PC-9 (cell line): Measurements from ENCODE around the gene TBC1D16. TPM values are rescaled to one million over a fixed set of nuclear protein-coding genes. Genes with fewer than 3 reads are reported as not detected.

Experiments used
- BruUV-seq: library from RNA; stranded (reverse); fragments of 400-500 nt; replicated peaks from 2 replicates; lab custom pipeline; 2021; lab: Mats Ljungman, UMichigan
- CTCF ChIA-PET: fragments of 300-600 bp; sonication (Branson Sonifier 250); formaldehyde crosslinking; loops from one replicate; lab custom pipeline; 2022; ENCODE audit warnings: antibody characterized with exemption; lab: Charles Lee
- POLR2A ChIA-PET: fragments of 300-600 bp; sonication (Branson Sonifier 250); formaldehyde crosslinking; loops from one replicate; lab custom pipeline; 2022; ENCODE audit warnings: antibody characterized with exemption; ENCODE audit not compliant: unreplicated experiment; lab: Charles Lee
- DNase-seq, 2 experiments: peaks; one replicate each; pipeline versions ENCODE4 v3.0.0 to v3.0.0-alpha.2; 2015 to 2022; ENCODE audit warnings: mixed read lengths in 1 of 2
- H2AFZ ChIP-seq: fragments of 200-600 bp; sonication (generic); 2 replicates; pipeline ENCODE4 v1.8.1; 2017; ENCODE audit warnings: antibody characterized with exemption
- H3F3A ChIP-seq: fragments of 200-600 bp; sonication (generic); 2 replicates; pipeline ENCODE4 v1.8.1; 2017; ENCODE audit warnings: antibody characterized with exemption, mild to moderate bottlenecking, low read depth; ENCODE audit not compliant: insufficient read depth
- H3K27ac ChIP-seq: fragments of 200-600 bp; sonication (generic); 2 replicates; pipeline ENCODE4 v1.6.1; 2016; ENCODE audit warnings: mixed run types
- H3K27me3 ChIP-seq: fragments of 200-600 bp; sonication (generic); 2 replicates; pipeline ENCODE4 v1.6.1; 2016; ENCODE audit warnings: low read depth, mixed run types; ENCODE audit not compliant: insufficient read depth
- H3K36me3 ChIP-seq: fragments of 200-600 bp; sonication (generic); 2 replicates; pipeline ENCODE4 v1.6.1; 2016; ENCODE audit warnings: low read depth, mixed run types
- H3K4me1 ChIP-seq: fragments of 200-600 bp; sonication (generic); replicated peaks from 2 replicates; pipeline ENCODE4 v1.6.1; 2016; ENCODE audit warnings: mixed run types; ENCODE audit not compliant: insufficient read depth
- H3K4me2 ChIP-seq: fragments of 200-600 bp; sonication (generic); 2 replicates; pipeline ENCODE4 v1.6.1; 2017; ENCODE audit warnings: mixed run types
- H3K4me3 ChIP-seq: fragments of 200-600 bp; sonication (generic); 2 replicates; pipeline ENCODE4 v1.6.1; 2016; ENCODE audit warnings: mixed run types
- H3K79me2 ChIP-seq: fragments of 200-600 bp; sonication (generic); 2 replicates; pipeline ENCODE4 v1.6.1; 2017; ENCODE audit warnings: low read depth, mixed run types
- H3K9me2 ChIP-seq: fragments of 200-600 bp; sonication (generic); 2 replicates; pipeline ENCODE4 v1.8.1; 2017; ENCODE audit warnings: mild to moderate bottlenecking; ENCODE audit not compliant: insufficient read depth
- H3K9me3 ChIP-seq: fragments of 200-600 bp; sonication (generic); 2 replicates; pipeline ENCODE4 v1.8.1; 2016; ENCODE audit warnings: low read depth; ENCODE audit not compliant: insufficient read depth
- H4K20me1 ChIP-seq: fragments of 200-600 bp; sonication (generic); 2 replicates; pipeline ENCODE4 v1.8.1; 2017; ENCODE audit not compliant: insufficient read depth
- EZH2 ChIP-seq: fragments of 200-600 bp; sonication (generic); IDR thresholded peaks from 2 replicates; pipeline ENCODE4 v1.8.0; 2017; ENCODE audit warnings: antibody characterized with exemption, low read depth
- intact Hi-C: fragments of 100-400 bp; cut with micrococcal nuclease; formaldehyde crosslinking; loops from one replicate; pipeline ENCODE4 v1.10.0; 2022; ENCODE audit not compliant: unreplicated experiment
- total RNA-seq: library from RNA; stranded (reverse); gene quantifications from 2 replicates; pipeline ENCODE4 v1.2.3, GENCODE V29; 2021
- TF ChIP-seq, protein P1 (sequence below): fragments of 200-600 bp; sonication (generic); conservative IDR thresholded peaks from 2 replicates; pipeline ENCODE4 v1.6.1; 2017; ENCODE audit warnings: mixed run types, antibody characterized with exemption, mild to moderate bottlenecking, moderate library complexity

The TBC1D16 gene
- total RNA-seq, 1 experiment from 2014 or later = 41.7 TPM

DNA sequence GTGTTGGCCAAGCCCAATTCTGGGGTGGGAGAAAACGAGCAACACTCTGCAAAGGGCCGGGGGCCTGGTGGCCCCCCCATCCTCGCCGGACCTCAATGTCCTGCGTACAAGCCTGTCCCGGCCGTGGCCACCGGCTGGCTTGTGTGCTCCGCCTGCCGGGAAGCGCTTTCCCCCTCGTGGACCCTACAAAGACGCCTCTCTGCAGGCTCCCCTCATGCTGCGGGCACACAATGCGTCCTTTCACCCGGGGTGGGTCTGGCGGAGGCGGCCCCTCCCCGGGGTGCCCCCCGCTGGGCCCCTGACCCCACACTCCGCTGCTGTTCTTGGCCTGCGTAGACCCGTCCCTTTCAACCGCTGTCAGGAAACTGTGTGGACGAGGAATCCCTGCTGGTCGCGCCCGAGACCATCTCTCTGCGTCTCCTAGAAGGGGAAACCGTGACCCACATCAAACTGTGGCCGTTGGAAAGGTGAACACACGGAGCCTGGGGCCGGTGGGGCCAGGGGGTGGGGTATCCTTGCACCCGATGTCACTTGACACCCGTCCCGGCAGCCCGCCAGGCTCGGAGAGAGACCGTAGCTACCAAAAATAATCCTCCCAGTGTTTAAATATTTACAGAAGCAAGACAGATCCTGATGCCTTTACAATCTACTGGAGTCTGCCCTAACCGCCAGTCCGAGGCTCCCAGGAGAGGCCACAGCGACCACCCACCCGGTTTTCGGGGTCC, 43.6 kb downstream of the TBC1D16 start:
- peaks cover 31% of the 10 kb centered on the region for H3F3A ChIP-seq
- H3K79me2 ChIP-seq = no peaks in the 10 kb centered on the region
- DNase-seq = no peak
- intact Hi-C loops = loop anchor here (2.0 to 5.0 kb wide), 3 partner anchors 75 to 253 kb away; no protein-coding TSS in a partner anchor
- TF ChIP-seq, protein P1, sequence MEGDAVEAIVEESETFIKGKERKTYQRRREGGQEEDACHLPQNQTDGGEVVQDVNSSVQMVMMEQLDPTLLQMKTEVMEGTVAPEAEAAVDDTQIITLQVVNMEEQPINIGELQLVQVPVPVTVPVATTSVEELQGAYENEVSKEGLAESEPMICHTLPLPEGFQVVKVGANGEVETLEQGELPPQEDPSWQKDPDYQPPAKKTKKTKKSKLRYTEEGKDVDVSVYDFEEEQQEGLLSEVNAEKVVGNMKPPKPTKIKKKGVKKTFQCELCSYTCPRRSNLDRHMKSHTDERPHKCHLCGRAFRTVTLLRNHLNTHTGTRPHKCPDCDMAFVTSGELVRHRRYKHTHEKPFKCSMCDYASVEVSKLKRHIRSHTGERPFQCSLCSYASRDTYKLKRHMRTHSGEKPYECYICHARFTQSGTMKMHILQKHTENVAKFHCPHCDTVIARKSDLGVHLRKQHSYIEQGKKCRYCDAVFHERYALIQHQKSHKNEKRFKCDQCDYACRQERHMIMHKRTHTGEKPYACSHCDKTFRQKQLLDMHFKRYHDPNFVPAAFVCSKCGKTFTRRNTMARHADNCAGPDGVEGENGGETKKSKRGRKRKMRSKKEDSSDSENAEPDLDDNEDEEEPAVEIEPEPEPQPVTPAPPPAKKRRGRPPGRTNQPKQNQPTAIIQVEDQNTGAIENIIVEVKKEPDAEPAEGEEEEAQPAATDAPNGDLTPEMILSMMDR = no peak; the same call in 1 of the 2 replicates
- TF ChIP-seq EZH2 = no peak
- no peak overlapping the region for H3K4me3 ChIP-seq
- H3K27ac ChIP-seq = peak overlapping the region; percentile 100
- no TSS peak for BruUV-seq
- H3K27me3 ChIP-seq = no peaks in the 10 kb centered on the region
- ChIA-PET CTCF (no interaction called here), POLR2A (no interaction called here)
- H2AFZ ChIP-seq = no peak overlapping the region
- H3K36me3 ChIP-seq = no peaks in the 10 kb centered on the region
- H3K4me2 ChIP-seq = peak overlapping the region; percentile 61
- no peaks in the 10 kb centered on the region for H3K9me3 ChIP-seq
- H3K4me1 ChIP-seq = peaks cover 45% of the 10 kb centered on the region
- no peaks in the 10 kb centered on the region for H4K20me1 ChIP-seq
- H3K9me2 ChIP-seq = no peaks in the 10 kb centered on the region

DNA sequence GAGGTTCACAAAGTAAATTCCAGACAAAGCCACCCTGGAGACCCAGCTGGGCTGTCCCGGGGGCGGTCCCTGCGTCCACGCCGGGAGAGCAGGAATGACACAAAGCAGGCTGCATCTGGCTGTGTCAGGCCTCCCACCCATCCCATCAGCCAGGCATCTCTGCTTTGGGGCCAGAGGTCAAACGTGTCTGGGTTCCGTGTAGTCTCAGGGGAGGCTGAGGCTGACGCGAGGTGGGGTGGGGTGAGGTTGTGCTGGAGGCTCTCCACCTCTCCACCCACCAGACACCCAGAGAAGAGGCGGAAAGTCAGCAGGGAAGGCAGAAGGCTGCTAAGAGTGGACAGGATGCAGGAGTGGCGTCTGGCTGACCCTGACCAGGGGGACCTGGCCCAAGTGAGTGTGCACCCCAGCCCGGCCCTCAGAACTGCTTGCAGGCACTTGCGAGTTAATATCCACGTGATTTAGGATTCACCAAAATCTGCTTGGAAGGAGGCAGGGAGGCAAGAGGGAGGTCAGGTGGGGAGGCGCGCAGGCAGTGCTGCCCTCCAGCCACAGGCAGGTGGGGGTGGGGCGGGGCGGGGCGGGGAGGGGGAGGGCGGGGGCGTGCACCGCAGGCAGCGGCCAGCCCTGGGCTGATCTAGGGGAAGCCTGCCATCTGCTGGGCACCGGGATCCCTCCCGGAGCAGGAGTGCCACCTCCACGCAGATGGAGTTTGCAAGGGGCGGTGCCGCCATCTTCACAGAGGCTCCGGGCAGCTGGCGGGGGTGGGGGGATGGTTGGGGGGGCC, 44.3 kb downstream of the TBC1D16 start:
- TF ChIP-seq EZH2 = no peak
- TF ChIP-seq, protein P1 = peak; percentile 41; the same call in 1 of the 2 replicates
- ChIA-PET POLR2A (no interaction called here), CTCF (no interaction called here)
- Histone ChIP-seq H3K9me2 (no peaks in the 10 kb centered on the region), H4K20me1 (no peaks in the 10 kb centered on the region), H3K9me3 (no peaks in the 10 kb centered on the region), H3K4me3 (no peak overlapping the region), H3K79me2 (no peaks in the 10 kb centered on the region), H3K36me3 (no peaks in the 10 kb centered on the region), H3F3A (peaks cover 29% of the 10 kb centered on the region), H2AFZ (no peak overlapping the region), H3K4me1 (peaks cover 45% of the 10 kb centered on the region), H3K27ac (no peak overlapping the region), H3K4me2 (0 out of 2 replicates have a peak overlapping the region, but pooled peaks have one; percentile 61), H3K27me3 (no peaks in the 10 kb centered on the region)
- intact Hi-C loops = loop anchor here (5.0 kb wide), 2 partner anchors 74 to 139 kb away; no protein-coding TSS in a partner anchor
- no TSS peak for BruUV-seq
- DNase-seq = peak; percentile 48 to 81

DNA sequence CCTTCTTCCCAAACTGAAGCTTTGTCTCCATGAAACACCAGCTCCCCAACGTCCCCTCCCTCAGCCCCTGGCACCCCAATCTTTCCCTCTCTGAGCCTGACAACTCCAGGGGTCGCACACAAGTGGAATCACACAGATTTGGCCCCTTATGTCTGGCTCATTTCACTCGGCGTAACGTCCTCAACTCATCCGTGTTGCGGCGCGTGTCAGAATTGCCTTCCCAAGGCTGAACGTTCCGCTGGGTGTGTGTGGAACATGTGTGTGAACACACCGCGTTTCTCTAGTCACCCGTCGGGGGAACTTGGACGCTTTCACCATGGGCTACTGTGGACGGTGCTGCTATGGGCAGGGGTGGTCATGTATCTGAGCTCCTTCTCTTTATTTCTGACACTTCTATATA, 45.0 kb downstream of the TBC1D16 start:
- TF ChIP-seq, protein P1 = no peak
- TF ChIP-seq EZH2 = no peak
- no TSS peak for BruUV-seq
- Histone ChIP-seq H4K20me1 (no peaks in the 10 kb centered on the region), H3K36me3 (no peaks in the 10 kb centered on the region), H3K4me1 (peaks cover 45% of the 10 kb centered on the region), H3K79me2 (no peaks in the 10 kb centered on the region), H2AFZ (no peak overlapping the region), H3K9me3 (no peaks in the 10 kb centered on the region), H3K4me3 (no peak overlapping the region), H3K27ac (no peak overlapping the region), H3K9me2 (no peaks in the 10 kb centered on the region), H3F3A (peaks cover 29% of the 10 kb centered on the region), H3K4me2 (no peak overlapping the region), H3K27me3 (no peaks in the 10 kb centered on the region)
- ChIA-PET CTCF (interaction anchor here (0.6 kb wide), 1 partner anchor 180 kb away, joined by 6 read pairs; no protein-coding TSS in a partner anchor), POLR2A (no interaction called here)
- intact Hi-C loops = loop anchor here (5.0 kb wide), 2 partner anchors 73 to 138 kb away; no protein-coding TSS in a partner anchor
- DNase-seq = no peak
